ENCODE data around the gene OAT.
A peak's percentile ranks its signal among the peaks of the same experiment; 100 is the strongest.
"Not testable (repeated sequence)": the region's sequence is repeated elsewhere in the genome, so short reads cannot be mapped to it uniquely, and the experiment has no call there.

Gene OAT

GRCh38 chr10:124436191-124436638 lies 17.5 kb upstream of the OAT start:
- Histone ChIP-seq H3K9ac (ENCODE audit: low read length) (no peak overlapping the region), H3K79me2 (ENCODE audit: control insufficient read depth, insufficient read depth, low read length) (no peaks in the 10 kb centered on the region), H4K5ac (ENCODE audit: low read length) (no peak overlapping the region), H3K23ac (ENCODE audit: low read length) (no peak overlapping the region), H2BK15ac (replicated peaks; ENCODE audit: low read depth) (no peak overlapping the region), H3K18ac (ENCODE audit: low read length) (no peak overlapping the region), H3K27me3 (ENCODE audit: insufficient read depth, low read length, poor library complexity) (no peaks in the 10 kb centered on the region), H4K8ac (ENCODE audit: low read depth, low read length) (no peak overlapping the region), H3K4me3 (ENCODE audit: low read length) (no peak overlapping the region), H2BK120ac (ENCODE audit: low read depth, low read length) (no peak overlapping the region), H3K27ac (ENCODE audit: low read depth, low read length) (no peak overlapping the region), H2BK5ac (ENCODE audit: low read length) (no peak overlapping the region), H3K56ac (ENCODE audit: low read length) (no peak overlapping the region), H3K36me3 (ENCODE audit: control insufficient read depth, insufficient read depth, low read length) (no peaks in the 10 kb centered on the region), H2AK5ac (ENCODE audit: low read length) (no peak overlapping the region), H3K4ac (ENCODE audit: low read depth, low read length) (no peak overlapping the region), H3K4me2 (ENCODE audit: low read length) (no peak overlapping the region), H3K79me1 (ENCODE audit: low read length) (no peaks in the 10 kb centered on the region), H3K4me1 (ENCODE audit: control insufficient read depth, low read depth, low read length) (no peaks in the 10 kb centered on the region)
- no peak for DNase-seq
- WGBS (ENCODE audit: extremely low coverage, insufficient coverage, low lambda C conversion rate) = no CpG with 5 or more reads among the region's 8 CpGs

GRCh38 chr10:124435683-124436082 lies 17.0 kb upstream of the OAT start:
- not testable (repeated sequence) for H3K4me2 ChIP-seq (ENCODE audit: low read length); DNase-seq; H4K5ac ChIP-seq (ENCODE audit: low read length); H3K4me1 ChIP-seq (ENCODE audit: control insufficient read depth, low read depth, low read length); H2AK5ac ChIP-seq (ENCODE audit: low read length); H3K18ac ChIP-seq (ENCODE audit: low read length); H3K79me2 ChIP-seq (ENCODE audit: control insufficient read depth, insufficient read depth, low read length); H3K56ac ChIP-seq (ENCODE audit: low read length); H3K9ac ChIP-seq (ENCODE audit: low read length); H3K23ac ChIP-seq (ENCODE audit: low read length); H2BK15ac ChIP-seq (replicated peaks; ENCODE audit: low read depth); H3K27me3 ChIP-seq (ENCODE audit: insufficient read depth, low read length, poor library complexity); H2BK120ac ChIP-seq (ENCODE audit: low read depth, low read length); H2BK5ac ChIP-seq (ENCODE audit: low read length); H3K79me1 ChIP-seq (ENCODE audit: low read length); H3K4ac ChIP-seq (ENCODE audit: low read depth, low read length); H3K36me3 ChIP-seq (ENCODE audit: control insufficient read depth, insufficient read depth, low read length); H3K27ac ChIP-seq (ENCODE audit: low read depth, low read length); H3K4me3 ChIP-seq (ENCODE audit: low read length); H4K8ac ChIP-seq (ENCODE audit: low read depth, low read length)
- no CpG with 5 or more reads among the region's 4 CpGs for WGBS (ENCODE audit: extremely low coverage, insufficient coverage, low lambda C conversion rate)

GRCh38 chr10:124433461-124433860 lies 14.7 kb upstream of the OAT start:
- Histone ChIP-seq H3K4me2 (ENCODE audit: low read length) (no peak overlapping the region), H2AK5ac (ENCODE audit: low read length) (no peak overlapping the region), H3K18ac (ENCODE audit: low read length) (no peak overlapping the region), H3K79me1 (ENCODE audit: low read length) (no peaks in the 10 kb centered on the region), H3K36me3 (ENCODE audit: control insufficient read depth, insufficient read depth, low read length) (no peaks in the 10 kb centered on the region), H3K56ac (ENCODE audit: low read length) (no peak overlapping the region), H2BK120ac (ENCODE audit: low read depth, low read length) (no peak overlapping the region), H3K4me1 (ENCODE audit: control insufficient read depth, low read depth, low read length) (no peaks in the 10 kb centered on the region), H2BK15ac (replicated peaks; ENCODE audit: low read depth) (no peak overlapping the region), H3K23ac (ENCODE audit: low read length) (no peak overlapping the region), H3K27ac (ENCODE audit: low read depth, low read length) (peak overlapping the region; percentile 44), H2BK5ac (ENCODE audit: low read length) (no peak overlapping the region), H4K5ac (ENCODE audit: low read length) (no peak overlapping the region), H3K4me3 (ENCODE audit: low read length) (no peak overlapping the region), H3K79me2 (ENCODE audit: control insufficient read depth, insufficient read depth, low read length) (no peaks in the 10 kb centered on the region), H4K8ac (ENCODE audit: low read depth, low read length) (no peak overlapping the region), H3K27me3 (ENCODE audit: insufficient read depth, low read length, poor library complexity) (no peaks in the 10 kb centered on the region), H3K9ac (ENCODE audit: low read length) (no peak overlapping the region), H3K4ac (ENCODE audit: low read depth, low read length) (no peak overlapping the region)
- no peak for DNase-seq
- WGBS (ENCODE audit: extremely low coverage, insufficient coverage, low lambda C conversion rate) = no CpG with 5 or more reads among the region's 3 CpGs

- Histone ChIP-seq H3K18ac (ENCODE audit: low read length) (no peak overlapping the region), H3K4ac (ENCODE audit: low read depth, low read length) (no peak overlapping the region), H3K4me2 (ENCODE audit: low read length) (no peak overlapping the region), H4K5ac (ENCODE audit: low read length) (no peak overlapping the region), H3K4me3 (ENCODE audit: low read length) (no peak overlapping the region), H2AK5ac (ENCODE audit: low read length) (no peak overlapping the region), H3K36me3 (ENCODE audit: control insufficient read depth, insufficient read depth, low read length) (no peaks in the 10 kb centered on the region), H4K8ac (ENCODE audit: low read depth, low read length) (no peak overlapping the region), H3K27me3 (ENCODE audit: insufficient read depth, low read length, poor library complexity) (no peaks in the 10 kb centered on the region), H2BK120ac (ENCODE audit: low read depth, low read length) (no peak overlapping the region), H3K56ac (ENCODE audit: low read length) (no peak overlapping the region), H3K79me1 (ENCODE audit: low read length) (no peaks in the 10 kb centered on the region), H2BK5ac (ENCODE audit: low read length) (no peak overlapping the region), H2BK15ac (replicated peaks; ENCODE audit: low read depth) (no peak overlapping the region), H3K23ac (ENCODE audit: low read length) (no peak overlapping the region), H3K4me1 (ENCODE audit: control insufficient read depth, low read depth, low read length) (no peaks in the 10 kb centered on the region), H3K27ac (ENCODE audit: low read depth, low read length) (no peak overlapping the region), H3K79me2 (ENCODE audit: control insufficient read depth, insufficient read depth, low read length) (no peaks in the 10 kb centered on the region), H3K9ac (ENCODE audit: low read length) (no peak overlapping the region)
- DNase-seq = no peak
- no CpG with 5 or more reads among the region's 4 CpGs for WGBS (ENCODE audit: extremely low coverage, insufficient coverage, low lambda C conversion rate)
Measured at GRCh38 chr10:124430077-124430476, 11.4 kb upstream of the OAT start.

GRCh38 chr10:124429576-124429975 lies 10.9 kb upstream of the OAT start:
- H3K23ac ChIP-seq (ENCODE audit: low read length) = no peak overlapping the region
- no peak overlapping the region for H3K4me3 ChIP-seq (ENCODE audit: low read length)
- WGBS (ENCODE audit: extremely low coverage, insufficient coverage, low lambda C conversion rate) = no CpG with 5 or more reads among the region's 5 CpGs
- DNase-seq = no peak
- no peaks in the 10 kb centered on the region for H3K4me1 ChIP-seq (ENCODE audit: control insufficient read depth, low read depth, low read length)
- no peak overlapping the region for H2AK5ac ChIP-seq (ENCODE audit: low read length)
- no peak overlapping the region for H3K4me2 ChIP-seq (ENCODE audit: low read length)
- no peaks in the 10 kb centered on the region for H3K27me3 ChIP-seq (ENCODE audit: insufficient read depth, low read length, poor library complexity)
- H4K5ac ChIP-seq (ENCODE audit: low read length) = no peak overlapping the region
- H4K8ac ChIP-seq (ENCODE audit: low read depth, low read length) = no peak overlapping the region
- no peak overlapping the region for H3K18ac ChIP-seq (ENCODE audit: low read length)
- no peak overlapping the region for H3K4ac ChIP-seq (ENCODE audit: low read depth, low read length)
- H2BK15ac ChIP-seq (replicated peaks; ENCODE audit: low read depth) = no peak overlapping the region
- no peak overlapping the region for H3K27ac ChIP-seq (ENCODE audit: low read depth, low read length)
- H3K9ac ChIP-seq (ENCODE audit: low read length) = no peak overlapping the region
- no peaks in the 10 kb centered on the region for H3K79me1 ChIP-seq (ENCODE audit: low read length)
- H2BK5ac ChIP-seq (ENCODE audit: low read length) = no peak overlapping the region
- no peaks in the 10 kb centered on the region for H3K79me2 ChIP-seq (ENCODE audit: control insufficient read depth, insufficient read depth, low read length)
- H3K36me3 ChIP-seq (ENCODE audit: control insufficient read depth, insufficient read depth, low read length) = no peaks in the 10 kb centered on the region
- no peak overlapping the region for H2BK120ac ChIP-seq (ENCODE audit: low read depth, low read length)
- no peak overlapping the region for H3K56ac ChIP-seq (ENCODE audit: low read length)

GRCh38 chr10:124428207-124428777 lies 9.6 kb upstream of the OAT start:
- DNase-seq = no peak
- Histone ChIP-seq H3K4me3 (ENCODE audit: low read length) (no peak overlapping the region), H3K4me2 (ENCODE audit: low read length) (no peak overlapping the region), H3K4me1 (ENCODE audit: control insufficient read depth, low read depth, low read length) (no peaks in the 10 kb centered on the region), H3K56ac (ENCODE audit: low read length) (no peak overlapping the region), H2AK5ac (ENCODE audit: low read length) (no peak overlapping the region), H2BK15ac (replicated peaks; ENCODE audit: low read depth) (no peak overlapping the region), H3K27ac (ENCODE audit: low read depth, low read length) (no peak overlapping the region), H3K9ac (ENCODE audit: low read length) (no peak overlapping the region), H3K27me3 (ENCODE audit: insufficient read depth, low read length, poor library complexity) (no peaks in the 10 kb centered on the region), H4K8ac (ENCODE audit: low read depth, low read length) (no peak overlapping the region), H3K79me2 (ENCODE audit: control insufficient read depth, insufficient read depth, low read length) (no peaks in the 10 kb centered on the region), H3K36me3 (ENCODE audit: control insufficient read depth, insufficient read depth, low read length) (no peaks in the 10 kb centered on the region), H2BK5ac (ENCODE audit: low read length) (no peak overlapping the region), H2BK120ac (ENCODE audit: low read depth, low read length) (no peak overlapping the region), H3K4ac (ENCODE audit: low read depth, low read length) (no peak overlapping the region), H3K79me1 (ENCODE audit: low read length) (no peaks in the 10 kb centered on the region), H4K5ac (ENCODE audit: low read length) (no peak overlapping the region), H3K18ac (ENCODE audit: low read length) (no peak overlapping the region), H3K23ac (ENCODE audit: low read length) (no peak overlapping the region)
- no CpG with 5 or more reads among the region's 3 CpGs for WGBS (ENCODE audit: extremely low coverage, insufficient coverage, low lambda C conversion rate)
